Bronchial epithelial cell (primary cell): ENCODE data around the gene EFEMP1. TPM values are rescaled to one million over a fixed set of nuclear protein-coding genes. Genes with fewer than 3 reads are reported as not detected.

ENCODE experiments used
- DNase-seq: peaks from one replicate; pipeline ENCODE4 v3.0.0-alpha.2; 2010; ENCODE audit warnings: low read depth
- FAIRE-seq: peaks from 2 replicates; lab custom pipeline; 2011; peaks lifted over from hg19 to GRCh38; lab: Jason Lieb, UNC
- H3K27me3 ChIP-seq: 2 replicates; pipeline ENCODE4 v1.5.1; 2011; ENCODE audit warnings: low read length; ENCODE audit not compliant: control insufficient read depth, insufficient read depth
- H3K36me3 ChIP-seq: 2 replicates; pipeline ENCODE4 v1.5.1; 2011; ENCODE audit warnings: low read length; ENCODE audit not compliant: control insufficient read depth, insufficient read depth
- H3K4me3 ChIP-seq: 2 replicates; pipeline ENCODE4 v1.5.1; 2011; ENCODE audit warnings: mild to moderate bottlenecking, low read depth, low read length, control low read depth
- CTCF ChIP-seq: IDR thresholded peaks from 2 replicates; pipeline ENCODE4 v1.5.1; 2011; ENCODE audit warnings: mild to moderate bottlenecking, moderate library complexity, low read length, control low read depth, inconsistent platforms; ENCODE audit not compliant: insufficient read depth, severe bottlenecking
- total RNA-seq: library from RNA; depleted of rRNA; stranded (reverse); fragments of >200 nt; gene quantifications from 2 replicates; pipeline ENCODE4 v1.2.1, GENCODE V29; 2014

EFEMP1 gene
- total RNA-seq, 1 donor from 2014 or later: 113 TPM

GRCh38 chr2:55871637-55872036 is 51.9 kb downstream of the EFEMP1 start:
- Histone ChIP-seq H3K27me3 (no peaks in the 10 kb centered on the region), H3K36me3 (peaks cover 3% of the 10 kb centered on the region), H3K4me3 (no peak overlapping the region)
- DNase-seq: no peak
- TF ChIP-seq CTCF: no peak
- FAIRE-seq: no peak

DNA sequence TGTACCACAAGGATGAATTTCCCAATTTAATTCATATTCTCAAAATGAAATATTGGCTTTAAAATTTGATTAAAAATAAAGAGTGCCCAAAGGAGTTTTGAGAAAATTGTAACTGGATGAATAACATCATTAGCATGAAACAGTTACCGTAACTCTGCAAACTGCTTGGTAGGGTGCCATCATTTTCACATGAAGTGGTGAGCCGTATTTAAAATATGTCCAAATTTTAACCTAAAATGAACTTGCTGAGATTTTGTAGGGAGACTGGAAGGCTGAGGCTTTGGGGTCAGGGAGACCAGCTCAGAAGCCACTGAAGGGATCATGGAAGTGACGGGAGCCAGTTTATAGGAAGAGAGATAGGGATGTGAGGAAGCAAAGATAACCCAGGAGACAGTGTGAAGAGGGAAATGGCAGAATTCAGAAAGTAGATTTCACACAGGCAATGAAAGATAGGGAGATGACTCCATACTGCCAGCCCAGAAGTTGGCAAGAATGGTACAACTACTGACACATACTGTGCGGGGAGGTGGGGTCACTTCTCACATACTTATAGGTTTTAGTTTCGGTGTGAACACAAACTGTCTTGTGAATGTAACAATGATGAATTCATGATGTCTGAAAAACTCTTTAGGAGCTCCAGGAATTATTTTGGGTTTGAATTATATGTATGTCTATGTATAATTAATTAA is 53.8 kb downstream of the EFEMP1 start:
- Histone ChIP-seq H3K4me3 (no peak overlapping the region), H3K27me3 (no peaks in the 10 kb centered on the region), H3K36me3 (peaks cover 3% of the 10 kb centered on the region)
- TF ChIP-seq CTCF: no peak
- DNase-seq (no peak), FAIRE-seq (no peak)

DNA sequence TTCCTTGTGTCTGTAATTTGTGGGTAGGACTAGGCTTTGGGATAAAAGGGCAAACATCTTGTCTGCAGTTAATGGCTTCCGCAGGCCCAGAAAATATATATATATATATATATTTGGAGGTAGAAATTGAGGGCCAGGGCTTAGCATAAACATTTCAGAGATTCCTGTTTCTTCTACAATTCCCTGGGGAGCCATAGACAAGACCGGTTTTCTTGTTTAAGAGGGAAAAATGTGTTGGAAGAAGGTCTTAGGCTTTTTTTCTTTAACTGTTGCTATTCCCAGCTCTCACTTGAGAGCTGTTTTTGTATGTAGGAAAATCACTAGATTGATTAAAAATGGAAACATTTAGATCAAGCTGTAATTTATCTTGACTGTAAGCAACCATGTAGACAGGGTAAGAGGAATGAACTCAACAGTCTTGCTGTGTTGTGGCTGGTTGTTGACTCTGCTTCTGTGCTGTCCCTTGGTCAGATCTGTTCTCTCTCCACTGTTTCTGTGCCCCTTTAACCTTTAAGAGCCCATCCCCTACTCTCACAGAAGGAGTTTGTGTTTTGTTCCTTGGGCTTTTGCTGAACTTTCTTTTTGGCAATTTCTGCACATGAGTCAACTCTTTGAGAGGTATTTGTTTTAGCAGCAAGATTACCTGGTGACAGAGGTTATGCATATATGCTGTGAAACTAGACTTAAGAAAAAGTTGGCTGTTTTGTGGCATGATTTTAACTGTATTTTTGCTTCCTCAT is 58.3 kb downstream of the EFEMP1 start:
- H3K4me3 ChIP-seq: no peak overlapping the region
- no peaks in the 10 kb centered on the region for H3K27me3 ChIP-seq
- DNase-seq (peak; percentile 65), FAIRE-seq (no peak)
- peaks cover 3% of the 10 kb centered on the region for H3K36me3 ChIP-seq
- TF ChIP-seq CTCF: no peak

GRCh38 chr2:55864351-55865084 is 59.1 kb downstream of the EFEMP1 start:
- no peak overlapping the region for H3K4me3 ChIP-seq
- H3K36me3 ChIP-seq: peaks cover 2% of the 10 kb centered on the region
- no peak for DNase-seq
- H3K27me3 ChIP-seq: no peaks in the 10 kb centered on the region
- no peak for TF ChIP-seq CTCF
- FAIRE-seq: no peak

GRCh38 chr2:55862673-55863390 is 60.8 kb downstream of the EFEMP1 start:
- no peak for TF ChIP-seq CTCF
- Histone ChIP-seq H3K27me3 (no peaks in the 10 kb centered on the region), H3K36me3 (no peaks in the 10 kb centered on the region), H3K4me3 (no peak overlapping the region)
- DNase-seq (peak; percentile 100), FAIRE-seq (no peak)
